Central memory CD8-positive, alpha-beta T cell (primary cell): Measurements from ENCODE around the gene MPDZ.

ENCODE experiments used
- ATAC-seq: fragments of 150-1000 bp; cut with Tn5 transposase; replicated peaks from 2 replicates; pipeline ENCODE4 v1.10.0; 2022; ENCODE audit warnings: mild to moderate bottlenecking, moderate FRiP score, moderate number of reproducible peaks; ENCODE audit not compliant: poor library complexity, severe bottlenecking; ENCODE audit errors: extremely low read depth
- DNase-seq, 2 donors: peaks; one replicate each; pipeline ENCODE4 v3.0.0; 2021; ENCODE audit warnings: low spot score in 2 of 2
- H3K27ac Mint-ChIP-seq: one replicate; pipeline ENCODE4 v1.8.0; 2022; ENCODE audit warnings: low read depth, mild to moderate bottlenecking, moderate library complexity, mixed read lengths
- H3K27me3 Mint-ChIP-seq: one replicate; pipeline ENCODE4 v1.8.0; 2022; ENCODE audit warnings: mixed read lengths
- H3K36me3 Mint-ChIP-seq: one replicate; pipeline ENCODE4 v1.8.0; 2022; ENCODE audit warnings: mild to moderate bottlenecking, moderate library complexity, mixed read lengths; ENCODE audit not compliant: insufficient read depth
- H3K4me1 Mint-ChIP-seq: one replicate; pipeline ENCODE4 v1.8.0; 2022; ENCODE audit warnings: mixed read lengths
- H3K4me3 Mint-ChIP-seq: one replicate; pipeline ENCODE4 v1.8.0; 2022; ENCODE audit warnings: mild to moderate bottlenecking, moderate library complexity, mixed read lengths
- H3K9me3 Mint-ChIP-seq: one replicate; pipeline ENCODE4 v1.8.0; 2022; ENCODE audit warnings: mixed read lengths

The MPDZ gene, protein sequence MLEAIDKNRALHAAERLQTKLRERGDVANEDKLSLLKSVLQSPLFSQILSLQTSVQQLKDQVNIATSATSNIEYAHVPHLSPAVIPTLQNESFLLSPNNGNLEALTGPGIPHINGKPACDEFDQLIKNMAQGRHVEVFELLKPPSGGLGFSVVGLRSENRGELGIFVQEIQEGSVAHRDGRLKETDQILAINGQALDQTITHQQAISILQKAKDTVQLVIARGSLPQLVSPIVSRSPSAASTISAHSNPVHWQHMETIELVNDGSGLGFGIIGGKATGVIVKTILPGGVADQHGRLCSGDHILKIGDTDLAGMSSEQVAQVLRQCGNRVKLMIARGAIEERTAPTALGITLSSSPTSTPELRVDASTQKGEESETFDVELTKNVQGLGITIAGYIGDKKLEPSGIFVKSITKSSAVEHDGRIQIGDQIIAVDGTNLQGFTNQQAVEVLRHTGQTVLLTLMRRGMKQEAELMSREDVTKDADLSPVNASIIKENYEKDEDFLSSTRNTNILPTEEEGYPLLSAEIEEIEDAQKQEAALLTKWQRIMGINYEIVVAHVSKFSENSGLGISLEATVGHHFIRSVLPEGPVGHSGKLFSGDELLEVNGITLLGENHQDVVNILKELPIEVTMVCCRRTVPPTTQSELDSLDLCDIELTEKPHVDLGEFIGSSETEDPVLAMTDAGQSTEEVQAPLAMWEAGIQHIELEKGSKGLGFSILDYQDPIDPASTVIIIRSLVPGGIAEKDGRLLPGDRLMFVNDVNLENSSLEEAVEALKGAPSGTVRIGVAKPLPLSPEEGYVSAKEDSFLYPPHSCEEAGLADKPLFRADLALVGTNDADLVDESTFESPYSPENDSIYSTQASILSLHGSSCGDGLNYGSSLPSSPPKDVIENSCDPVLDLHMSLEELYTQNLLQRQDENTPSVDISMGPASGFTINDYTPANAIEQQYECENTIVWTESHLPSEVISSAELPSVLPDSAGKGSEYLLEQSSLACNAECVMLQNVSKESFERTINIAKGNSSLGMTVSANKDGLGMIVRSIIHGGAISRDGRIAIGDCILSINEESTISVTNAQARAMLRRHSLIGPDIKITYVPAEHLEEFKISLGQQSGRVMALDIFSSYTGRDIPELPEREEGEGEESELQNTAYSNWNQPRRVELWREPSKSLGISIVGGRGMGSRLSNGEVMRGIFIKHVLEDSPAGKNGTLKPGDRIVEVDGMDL (N-terminal part only)

DNA sequence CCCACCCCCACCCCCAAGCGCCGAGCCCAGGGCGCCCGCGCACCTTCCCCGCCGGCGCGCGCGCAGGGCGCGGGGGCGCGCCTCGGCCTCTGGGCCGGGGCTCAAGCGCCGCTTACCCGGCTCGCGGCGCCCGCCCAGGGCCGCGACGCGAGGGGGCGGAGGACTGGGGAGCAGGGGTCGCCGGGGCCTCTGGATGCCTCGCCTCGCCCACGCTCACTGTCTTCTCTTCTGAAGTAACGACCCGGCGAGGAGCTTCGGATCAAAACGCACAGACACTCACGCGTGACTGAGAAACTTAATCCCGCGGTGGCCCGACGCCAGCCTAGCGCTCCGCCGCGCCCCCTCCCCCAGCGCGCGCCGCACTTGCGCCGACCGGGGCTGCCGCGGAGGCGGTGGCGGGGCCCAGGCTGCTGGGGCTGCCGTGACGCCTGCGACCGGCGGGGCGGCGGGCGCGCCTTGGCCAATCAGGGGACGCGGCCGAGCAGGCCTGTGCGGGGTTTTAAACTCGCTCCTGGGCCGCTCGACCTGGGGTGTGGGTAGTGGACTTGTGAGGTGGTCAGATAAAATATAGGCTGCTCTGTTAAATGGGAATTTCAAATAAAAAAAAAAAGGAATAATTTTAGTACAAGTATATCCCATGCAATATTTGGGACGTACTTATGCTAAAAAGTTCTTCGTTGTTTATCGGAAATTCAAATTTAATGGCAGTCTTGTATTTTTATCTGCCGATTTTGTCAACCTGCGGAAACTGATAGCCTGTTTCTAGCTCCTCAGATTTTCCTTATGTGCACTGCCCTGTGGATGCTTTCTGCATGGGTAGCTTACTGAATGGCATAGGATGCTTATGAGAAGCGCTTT lies at the start of gene MPDZ:
Gene MPDZ, minus strand, starts transcription at position 409 of the 858 bp plus-strand sequence. CDS start 29,377 bp downstream, outside the sequence.
- H3K27me3 Mint-ChIP-seq = no peaks in the 10 kb centered on the region
- no peak within 1 kb of the TSS for H3K4me3 Mint-ChIP-seq
- no peak within 1 kb of the TSS for H3K27ac Mint-ChIP-seq
- no peaks in the 10 kb centered on the region for H3K4me1 Mint-ChIP-seq
- H3K36me3 Mint-ChIP-seq = no peaks in the 10 kb centered on the region
- DNase-seq (no peak), ATAC-seq (no peak)
- H3K9me3 Mint-ChIP-seq = peaks cover 23% of the 10 kb centered on the region

DNA sequence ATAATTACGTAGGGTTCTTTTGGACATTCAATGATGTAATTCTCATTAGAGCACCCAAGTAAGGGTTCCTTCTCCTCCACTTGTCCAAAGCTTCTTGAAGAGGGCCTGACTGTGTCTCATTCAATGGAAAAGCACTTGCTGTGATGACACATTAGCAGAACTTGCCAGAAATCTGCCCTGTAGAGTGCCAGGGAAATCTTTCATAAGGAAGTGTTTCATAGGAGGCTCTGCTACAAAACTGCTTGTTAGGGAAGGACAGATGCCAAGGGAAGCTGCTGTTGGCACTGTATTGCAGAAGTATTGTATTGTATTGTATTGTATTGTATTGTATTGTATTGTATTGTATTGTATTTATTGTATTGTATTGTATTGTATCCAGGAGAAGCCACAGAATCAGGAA lies 45.5 kb upstream of the MPDZ start:
- Mint-ChIP-seq H3K27me3 (no peaks in the 10 kb centered on the region), H3K4me1 (no peaks in the 10 kb centered on the region), H3K27ac (no peak overlapping the region), H3K36me3 (no peaks in the 10 kb centered on the region), H3K4me3 (no peak overlapping the region), H3K9me3 (peaks cover 6% of the 10 kb centered on the region)
- ATAC-seq (no peak), DNase-seq (no peak)

DNA sequence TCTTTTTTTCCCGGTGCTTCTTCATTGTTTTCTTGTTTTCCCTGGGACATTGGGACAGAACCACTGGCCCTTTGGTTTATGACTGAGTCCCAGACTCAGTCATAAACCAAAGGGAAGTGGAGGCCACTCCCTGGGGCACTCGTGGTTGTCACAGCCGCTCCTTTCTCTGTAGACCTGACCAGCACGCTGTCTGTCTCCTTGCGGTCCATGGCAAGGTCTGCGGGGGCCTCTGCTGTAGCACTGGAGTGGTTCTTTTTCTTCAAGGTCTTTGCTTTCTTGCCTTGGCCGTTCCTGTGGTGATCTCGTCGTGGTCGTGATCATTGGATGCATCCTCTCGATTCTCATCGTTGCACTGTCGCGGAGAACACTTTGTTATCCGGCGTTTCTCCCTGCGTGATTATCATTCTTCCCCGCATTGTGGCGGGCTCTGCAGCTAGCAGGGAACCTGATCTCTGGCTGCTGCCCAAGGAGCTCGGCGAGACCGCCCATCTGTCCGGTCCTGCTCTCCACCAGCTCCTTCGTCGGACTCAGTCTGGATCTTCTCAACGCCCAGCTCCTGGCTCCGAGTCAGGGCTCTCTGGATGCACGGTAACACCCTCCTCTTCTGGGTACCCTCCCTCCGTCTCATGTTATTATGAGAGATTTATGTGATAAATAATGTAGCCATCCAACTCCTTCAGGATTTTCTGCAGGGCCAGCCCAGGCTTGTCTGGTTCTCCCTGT lies 43.5 kb upstream of the MPDZ start:
- Mint-ChIP-seq H3K9me3 (peaks cover 12% of the 10 kb centered on the region), H3K36me3 (no peaks in the 10 kb centered on the region), H3K27ac (no peak overlapping the region), H3K4me3 (no peak overlapping the region), H3K27me3 (no peaks in the 10 kb centered on the region), H3K4me1 (no peaks in the 10 kb centered on the region)
- ATAC-seq (no peak), DNase-seq (no peak)

DNA sequence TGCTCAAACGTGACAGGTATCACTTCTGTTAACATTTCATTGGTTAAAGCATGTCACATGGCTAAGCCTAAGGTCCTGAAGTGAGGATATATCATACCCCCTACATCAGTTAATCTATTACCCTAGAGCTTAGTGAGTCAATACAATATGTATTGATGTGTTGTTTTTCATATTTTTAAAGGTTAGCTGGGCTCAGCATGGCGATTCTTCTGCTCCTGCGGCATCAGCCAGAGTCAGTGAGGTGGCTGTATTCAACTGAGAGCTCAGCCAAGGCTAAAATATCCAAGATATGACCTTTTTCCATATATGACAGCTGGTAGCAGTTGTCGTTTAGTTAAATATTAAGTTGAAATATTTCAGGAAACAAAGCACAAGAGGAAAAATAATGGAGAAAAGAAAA lies 38.5 kb upstream of the MPDZ start:
- ATAC-seq (no peak), DNase-seq (no peak)
- Mint-ChIP-seq H3K36me3 (no peaks in the 10 kb centered on the region), H3K4me1 (no peaks in the 10 kb centered on the region), H3K27ac (no peak overlapping the region), H3K27me3 (no peaks in the 10 kb centered on the region), H3K4me3 (no peak overlapping the region), H3K9me3 (peaks cover 11% of the 10 kb centered on the region)

DNA sequence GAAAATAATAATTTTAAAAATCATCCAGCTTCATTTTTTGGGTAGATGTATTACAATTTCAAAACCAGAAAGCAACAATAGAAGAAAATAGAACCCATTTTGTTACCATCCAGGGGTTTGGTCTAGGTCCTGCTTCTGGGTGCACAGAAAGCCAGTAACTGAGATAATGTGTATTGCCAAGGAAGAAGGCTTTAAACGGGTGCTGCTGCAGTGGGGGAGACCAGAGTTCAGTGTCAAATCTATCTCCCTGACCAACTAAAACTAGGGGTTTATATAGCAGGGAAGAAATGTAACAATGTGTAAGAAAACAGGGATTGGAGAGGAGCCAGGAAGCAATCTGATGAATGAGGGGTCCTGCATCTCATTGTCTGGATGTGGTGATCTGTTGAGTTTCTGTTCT lies 17.5 kb upstream of the MPDZ start:
- H3K4me3 Mint-ChIP-seq = no peak overlapping the region
- peaks cover 20% of the 10 kb centered on the region for H3K9me3 Mint-ChIP-seq
- ATAC-seq (no peak), DNase-seq (no peak)
- H3K27me3 Mint-ChIP-seq = no peaks in the 10 kb centered on the region
- no peak overlapping the region for H3K27ac Mint-ChIP-seq
- no peaks in the 10 kb centered on the region for H3K36me3 Mint-ChIP-seq
- H3K4me1 Mint-ChIP-seq = no peaks in the 10 kb centered on the region

DNA sequence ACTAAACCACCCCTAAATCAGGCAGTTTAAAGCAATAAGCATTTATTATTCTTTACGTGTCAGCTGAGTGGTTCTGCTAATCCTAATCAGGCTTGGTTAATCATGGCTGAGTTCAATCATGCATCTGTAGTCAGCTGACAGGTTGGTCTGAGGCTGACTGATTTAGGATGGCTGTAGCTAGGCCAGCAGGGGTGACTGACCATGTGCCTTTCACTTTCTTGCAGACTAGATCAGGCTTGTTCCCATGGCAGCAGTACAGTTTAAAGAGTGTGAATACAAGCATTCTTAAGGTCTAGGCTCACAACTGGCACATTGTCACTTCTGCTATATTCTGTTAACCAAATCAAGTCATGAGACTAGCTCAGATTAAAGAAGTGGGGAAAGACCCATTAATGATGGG lies 16.1 kb upstream of the MPDZ start:
- no peak overlapping the region for H3K27ac Mint-ChIP-seq
- no peaks in the 10 kb centered on the region for H3K4me1 Mint-ChIP-seq
- peaks cover 20% of the 10 kb centered on the region for H3K9me3 Mint-ChIP-seq
- DNase-seq (no peak), ATAC-seq (no peak)
- H3K36me3 Mint-ChIP-seq = no peaks in the 10 kb centered on the region
- no peaks in the 10 kb centered on the region for H3K27me3 Mint-ChIP-seq
- no peak overlapping the region for H3K4me3 Mint-ChIP-seq

DNA sequence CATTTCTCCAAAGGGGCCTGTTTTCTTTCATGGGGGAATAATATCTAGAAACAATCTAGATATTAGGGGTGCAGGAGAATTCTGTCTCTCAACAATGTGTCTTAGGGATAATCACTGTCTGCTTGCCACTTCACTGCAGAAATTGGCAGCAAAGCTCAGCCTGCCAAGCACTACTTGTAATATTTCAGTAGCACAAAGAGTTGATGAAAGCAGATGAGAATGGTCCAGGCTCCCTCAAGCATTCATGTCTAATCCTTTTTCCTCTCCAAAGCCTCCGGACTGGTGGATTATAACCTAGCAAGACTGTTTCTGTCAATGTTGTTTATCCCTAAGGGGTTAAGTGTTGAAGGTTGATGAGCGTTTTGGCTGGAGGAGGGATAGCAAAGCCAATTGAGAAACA lies 13.3 kb upstream of the MPDZ start:
- ATAC-seq (no peak), DNase-seq (no peak)
- no peaks in the 10 kb centered on the region for H3K27me3 Mint-ChIP-seq
- H3K4me3 Mint-ChIP-seq = no peak overlapping the region
- H3K9me3 Mint-ChIP-seq = peaks cover 19% of the 10 kb centered on the region
- H3K36me3 Mint-ChIP-seq = no peaks in the 10 kb centered on the region
- no peak overlapping the region for H3K27ac Mint-ChIP-seq
- no peaks in the 10 kb centered on the region for H3K4me1 Mint-ChIP-seq

DNA sequence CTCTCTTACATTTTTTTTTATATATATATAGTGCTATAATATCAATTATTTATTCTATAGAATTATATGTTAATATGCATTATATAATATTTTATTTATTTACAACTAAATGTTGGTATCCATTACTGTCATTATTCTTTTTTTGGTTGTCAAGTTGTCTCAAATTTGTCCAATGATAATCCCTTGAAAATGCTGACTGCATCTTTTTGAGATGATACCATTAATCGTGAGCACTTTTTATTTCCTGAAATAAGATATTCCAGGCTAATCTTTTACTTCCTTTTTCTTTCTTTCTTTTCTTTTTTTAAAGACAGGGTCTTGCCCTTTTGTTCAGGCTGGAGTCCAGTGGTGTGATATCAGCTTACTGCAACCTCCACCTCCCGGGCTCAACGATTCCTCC lies 12.7 kb upstream of the MPDZ start:
- H3K9me3 Mint-ChIP-seq = peaks cover 22% of the 10 kb centered on the region
- no peaks in the 10 kb centered on the region for H3K27me3 Mint-ChIP-seq
- no peak overlapping the region for H3K27ac Mint-ChIP-seq
- no peaks in the 10 kb centered on the region for H3K4me1 Mint-ChIP-seq
- H3K4me3 Mint-ChIP-seq = no peak overlapping the region
- no peaks in the 10 kb centered on the region for H3K36me3 Mint-ChIP-seq
- no peak for DNase-seq
- no peak for ATAC-seq

DNA sequence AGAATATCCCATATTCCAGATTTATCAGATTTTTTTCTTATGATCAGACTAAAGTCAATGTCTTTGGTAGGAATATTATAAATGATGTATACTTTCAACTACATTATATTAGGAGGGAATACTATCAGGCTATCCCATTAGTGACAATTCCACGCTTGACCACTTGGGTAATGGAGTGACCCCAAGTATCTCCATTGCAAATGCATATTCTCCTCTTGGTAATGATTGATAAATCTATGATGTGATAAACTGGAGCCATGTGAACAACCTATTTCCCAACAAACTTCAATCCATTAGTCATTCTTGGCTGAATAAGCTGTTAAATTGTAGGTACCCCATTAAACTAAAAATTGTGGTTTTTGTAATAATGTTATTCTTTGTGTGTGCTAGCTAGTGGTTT lies 12.2 kb upstream of the MPDZ start:
- H3K36me3 Mint-ChIP-seq = no peaks in the 10 kb centered on the region
- no peaks in the 10 kb centered on the region for H3K27me3 Mint-ChIP-seq
- no peak overlapping the region for H3K4me3 Mint-ChIP-seq
- DNase-seq = no peak
- H3K27ac Mint-ChIP-seq = no peak overlapping the region
- no peak for ATAC-seq
- H3K9me3 Mint-ChIP-seq = peaks cover 23% of the 10 kb centered on the region
- H3K4me1 Mint-ChIP-seq = no peaks in the 10 kb centered on the region

DNA sequence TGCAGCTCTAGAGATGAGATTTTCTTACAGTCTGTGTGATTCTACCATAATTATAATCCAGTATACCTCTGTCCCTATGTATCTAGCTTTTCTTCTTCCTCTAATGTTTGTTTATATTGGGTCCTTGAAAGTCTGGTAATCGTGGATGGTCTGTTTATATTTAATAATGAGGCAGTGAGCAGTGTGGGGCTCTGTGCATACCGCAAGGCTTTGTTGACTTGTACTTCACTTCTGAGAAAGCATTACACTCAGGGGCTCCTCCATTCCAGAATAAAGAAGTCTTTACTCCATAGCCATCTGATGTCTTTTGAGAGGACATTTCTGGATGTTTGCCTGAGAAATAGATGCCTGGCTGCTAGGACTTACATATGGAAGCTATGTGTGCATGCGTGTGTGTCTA lies 4.5 kb upstream of the MPDZ start:
- peaks cover 30% of the 10 kb centered on the region for H3K9me3 Mint-ChIP-seq
- H3K27ac Mint-ChIP-seq = no peak overlapping the region
- no peak overlapping the region for H3K4me3 Mint-ChIP-seq
- DNase-seq (no peak), ATAC-seq (no peak)
- no peaks in the 10 kb centered on the region for H3K36me3 Mint-ChIP-seq
- no peaks in the 10 kb centered on the region for H3K4me1 Mint-ChIP-seq
- no peaks in the 10 kb centered on the region for H3K27me3 Mint-ChIP-seq

DNA sequence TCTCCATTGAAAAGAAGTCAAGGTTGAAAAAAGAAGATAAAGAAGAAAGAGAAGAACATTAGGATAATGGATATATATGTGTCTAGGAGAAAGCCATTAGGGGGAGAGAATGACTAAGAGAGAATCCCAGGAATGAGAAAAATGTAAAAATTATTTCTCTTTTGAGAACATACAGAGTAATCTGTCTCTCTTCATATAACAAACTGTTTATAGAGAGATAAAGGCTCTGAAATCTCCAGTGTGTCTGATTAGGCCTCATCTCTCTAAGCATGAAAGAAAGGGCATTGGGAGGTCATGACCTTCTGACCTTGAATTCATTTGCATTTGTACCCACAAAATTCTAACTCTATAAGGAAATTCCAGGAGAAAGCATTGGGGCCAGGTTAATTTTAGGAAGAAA lies 3.5 kb upstream of the MPDZ start:
- H3K4me3 Mint-ChIP-seq = no peak overlapping the region
- H3K9me3 Mint-ChIP-seq = peaks cover 30% of the 10 kb centered on the region

More for the DNA sequence above, 3.5 kb upstream of the MPDZ start:
- DNase-seq = no peak
- Mint-ChIP-seq H3K36me3 (no peaks in the 10 kb centered on the region), H3K27ac (no peak overlapping the region), H3K4me1 (no peaks in the 10 kb centered on the region), H3K27me3 (no peaks in the 10 kb centered on the region)
- ATAC-seq = no peak
